AG04450 (cell line): Measurements from ENCODE around the gene POLR2J. TPM values are rescaled to one million over a fixed set of nuclear protein-coding genes. Genes with fewer than 3 reads are reported as not detected.
"Not testable (repeated sequence)": the region's sequence is repeated elsewhere in the genome, so short reads cannot be mapped to it uniquely, and the experiment has no call there.

Experiments used
- CTCF ChIA-PET: fragments of 300-600, 350-600 bp; formaldehyde crosslinking; extraction: SDS; loops from one replicate; lab custom pipeline; 2022; ENCODE audit warnings: antibody characterized with exemption, inconsistent platforms; lab: Charles Lee
- POLR2A ChIA-PET: fragments of 350-600 bp; formaldehyde crosslinking; extraction: SDS; loops from one replicate; lab custom pipeline; 2021; ENCODE audit warnings: antibody characterized with exemption, inconsistent platforms; lab: Yijun Ruan, JAX
- DNase-seq: peaks from one replicate; pipeline ENCODE4 v3.0.0-alpha.2; 2011; ENCODE audit warnings: low read depth, low spot score
- H3K27ac ChIP-seq: one replicate; pipeline ENCODE4 v1.5.1; 2012; ENCODE audit warnings: low read depth, low read length, control low read depth
- H3K27me3 ChIP-seq: one replicate; pipeline ENCODE4 v1.6.0; 2012; ENCODE audit warnings: low read length; ENCODE audit not compliant: control insufficient read depth, insufficient read depth
- H3K4me3 ChIP-seq: 2 replicates; pipeline ENCODE4 v1.5.1; 2011; ENCODE audit warnings: mild to moderate bottlenecking, low read depth, low read length, control low read depth
- H3K9me3 ChIP-seq: 2 replicates; pipeline ENCODE4 v1.5.1; 2012; ENCODE audit warnings: low read length; ENCODE audit not compliant: control insufficient read depth, insufficient read depth
- polyA plus RNA-seq: library from polyadenylated mRNA; depleted of rRNA; stranded (reverse); fragments of >200 nt; gene quantifications from 2 replicates; pipeline ENCODE4 v1.2.3, GENCODE V29; 2011

Gene POLR2J
- polyA plus RNA-seq, 1 experiment: 55.3 TPM

- H3K27ac ChIP-seq, CTCF ChIA-PET, H3K27me3 ChIP-seq, H3K9me3 ChIP-seq, POLR2A ChIA-PET: not testable (repeated sequence)
- peak; percentile 52 for DNase-seq
- peak overlapping the region; percentile 50 for H3K4me3 ChIP-seq
Measured at GRCh38 chr7:102512642-102513221, 34.0 kb upstream of the POLR2J start.

- H3K27ac ChIP-seq, H3K4me3 ChIP-seq, H3K9me3 ChIP-seq, H3K27me3 ChIP-seq, DNase-seq, CTCF ChIA-PET, POLR2A ChIA-PET: not testable (repeated sequence)
Measured at GRCh38 chr7:102511860-102512522, 33.3 kb upstream of the POLR2J start.

DNA sequence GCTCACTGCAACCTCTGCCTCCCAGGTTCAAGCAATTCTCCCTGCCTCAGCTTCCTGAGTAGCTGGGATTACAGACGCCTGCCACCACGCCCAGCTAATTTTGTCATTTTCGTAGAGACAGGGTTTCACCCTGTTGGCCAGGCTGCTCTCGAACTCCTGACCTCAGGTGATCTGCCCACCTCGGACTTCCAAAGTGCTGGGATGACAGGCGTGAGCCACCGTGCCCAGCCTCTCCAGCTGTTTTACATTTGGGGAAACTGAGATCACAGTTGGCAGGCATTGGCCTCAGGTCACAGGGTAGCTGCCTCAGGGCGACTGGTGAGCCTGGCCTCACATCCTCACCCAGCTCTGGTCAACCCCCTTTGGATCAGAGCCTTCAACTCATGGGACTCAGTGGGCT lies 31.9 kb upstream of the POLR2J start:
- DNase-seq, CTCF ChIA-PET, POLR2A ChIA-PET, H3K9me3 ChIP-seq, H3K4me3 ChIP-seq, H3K27me3 ChIP-seq, H3K27ac ChIP-seq: not testable (repeated sequence)

DNA sequence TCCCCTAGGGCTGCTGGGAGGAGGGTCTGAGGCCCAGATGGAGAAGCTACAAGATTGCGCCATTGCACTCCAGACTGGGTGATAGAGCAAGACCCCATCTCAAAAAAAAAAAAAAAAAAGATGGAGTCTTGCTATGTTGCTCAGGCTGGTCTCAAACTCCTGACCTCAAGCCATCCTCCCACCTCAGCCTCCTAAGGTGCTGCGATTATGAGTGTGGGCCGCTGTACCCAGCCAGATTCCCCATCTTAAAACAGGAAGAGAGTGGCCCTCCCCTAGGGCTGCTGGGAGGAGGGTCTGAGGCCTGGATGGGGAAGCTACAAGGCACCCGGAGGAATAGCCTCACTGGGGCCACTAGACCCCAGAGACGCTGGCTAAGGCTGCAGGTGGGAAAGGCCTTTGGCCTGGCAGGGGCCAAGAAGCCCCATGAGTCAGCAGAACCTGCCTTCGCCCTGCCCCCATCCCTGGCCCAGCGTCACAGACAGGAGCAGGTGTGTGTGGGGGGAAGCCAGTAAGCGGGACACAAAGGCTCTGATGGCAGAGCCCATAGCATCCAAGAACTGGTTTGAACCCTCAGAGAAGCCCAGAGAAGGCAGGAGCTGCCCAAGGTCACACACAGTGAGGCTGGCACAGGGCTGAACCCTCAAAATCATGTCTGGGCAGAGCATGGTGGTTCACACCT lies 28.8 kb upstream of the POLR2J start:
- CTCF ChIA-PET, POLR2A ChIA-PET, H3K27me3 ChIP-seq, H3K4me3 ChIP-seq, H3K9me3 ChIP-seq, H3K27ac ChIP-seq, DNase-seq: not testable (repeated sequence)

DNA sequence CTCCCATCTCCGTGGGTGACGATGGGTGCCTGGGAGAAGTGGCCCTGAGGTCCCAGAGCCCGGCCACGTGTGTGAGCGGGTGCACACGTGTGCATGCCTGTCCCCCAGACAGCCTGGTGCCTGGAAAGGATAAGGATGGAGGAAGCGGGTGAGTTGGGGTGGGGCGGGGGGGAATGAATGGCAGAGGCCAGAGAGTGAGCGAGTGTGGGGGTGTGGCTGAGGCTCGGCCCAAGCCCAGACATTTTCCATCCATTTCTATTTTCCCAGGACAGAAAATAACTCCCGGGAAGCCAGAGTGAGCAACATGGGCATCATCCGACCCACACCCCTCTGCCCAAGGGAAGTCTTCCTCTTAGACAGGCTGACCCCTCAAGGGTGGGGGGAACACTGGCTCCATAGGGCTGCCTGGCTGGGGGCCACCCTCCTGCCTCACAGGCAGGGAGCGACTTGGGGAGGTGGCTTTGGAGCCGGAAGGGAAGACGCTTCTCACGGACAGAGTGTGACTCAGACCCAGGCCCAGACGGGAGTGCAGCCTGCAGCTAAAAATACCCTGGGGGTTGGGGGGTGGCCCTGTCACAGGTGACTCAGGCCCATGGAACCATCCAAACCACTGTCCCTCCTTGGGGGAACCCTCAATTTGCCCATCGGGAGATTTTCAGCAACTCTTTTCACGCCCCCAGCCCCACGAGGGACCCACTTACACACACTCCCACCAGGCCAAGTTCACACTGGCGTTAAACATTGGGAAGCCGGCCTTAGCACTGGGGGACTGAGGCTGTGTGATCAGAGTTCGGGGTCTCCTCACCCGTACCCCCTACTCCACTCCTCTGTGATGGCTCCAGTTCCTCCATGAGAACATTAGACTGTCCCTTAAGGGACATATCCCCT lies 26.8 kb upstream of the POLR2J start:
- POLR2A ChIA-PET, H3K27ac ChIP-seq, H3K27me3 ChIP-seq, CTCF ChIA-PET, DNase-seq, H3K4me3 ChIP-seq, H3K9me3 ChIP-seq: not testable (repeated sequence)

GRCh38 chr7:102503141-102503540 lies 24.4 kb upstream of the POLR2J start:
- H3K27ac ChIP-seq, H3K4me3 ChIP-seq, H3K27me3 ChIP-seq, CTCF ChIA-PET, H3K9me3 ChIP-seq, DNase-seq, POLR2A ChIA-PET: not testable (repeated sequence)

DNA sequence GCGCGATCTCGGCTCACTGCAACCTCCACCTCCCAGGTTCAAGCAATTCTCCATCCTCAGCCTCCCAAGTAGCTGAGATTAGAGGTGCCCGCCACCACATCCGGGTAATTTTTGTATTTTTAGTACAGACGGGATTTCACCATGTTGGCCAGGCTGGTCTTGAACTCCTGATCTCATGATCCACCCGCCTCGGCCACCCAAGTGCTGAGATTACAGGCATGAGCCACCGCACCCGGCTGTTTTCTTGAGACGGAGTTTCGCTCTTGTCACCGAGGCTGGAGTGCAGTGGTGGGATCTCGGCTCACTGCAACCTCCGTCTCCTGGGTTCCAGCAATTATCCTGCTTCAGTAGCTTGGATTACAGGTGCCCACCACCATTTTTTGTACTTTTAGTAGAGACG lies 19.6 kb upstream of the POLR2J start:
- POLR2A ChIA-PET: not testable (repeated sequence)

GRCh38 chr7:102497308-102497707 lies 18.6 kb upstream of the POLR2J start:
- H3K4me3 ChIP-seq, H3K9me3 ChIP-seq, DNase-seq, CTCF ChIA-PET, POLR2A ChIA-PET, H3K27me3 ChIP-seq, H3K27ac ChIP-seq: not testable (repeated sequence)

More for the DNA sequence above, 19.6 kb upstream of the POLR2J start:
- CTCF ChIA-PET, DNase-seq, H3K27ac ChIP-seq, H3K4me3 ChIP-seq, H3K27me3 ChIP-seq, H3K9me3 ChIP-seq: not testable (repeated sequence)

DNA sequence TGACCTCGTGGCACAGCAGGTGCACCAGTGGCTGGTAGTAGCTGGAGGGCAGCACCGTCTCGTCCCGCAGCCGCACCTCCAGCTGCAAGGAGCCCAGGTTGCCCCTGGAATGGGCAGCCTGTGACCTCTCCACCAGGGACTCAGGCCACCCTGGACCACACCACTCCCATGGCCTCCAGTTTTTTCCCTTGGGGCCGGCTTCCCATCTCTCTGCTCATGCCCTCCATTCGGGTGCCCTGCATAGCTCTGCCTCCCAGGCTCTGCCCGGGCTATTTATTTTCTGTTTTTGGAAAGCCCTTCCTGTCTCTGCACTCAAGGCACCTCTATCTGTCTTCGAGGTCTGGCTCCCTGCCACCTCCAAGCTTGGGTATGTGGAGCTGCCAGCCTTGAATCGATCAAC lies 18.1 kb upstream of the POLR2J start:
- POLR2A ChIA-PET, H3K27me3 ChIP-seq, CTCF ChIA-PET: not testable (repeated sequence)

DNA sequence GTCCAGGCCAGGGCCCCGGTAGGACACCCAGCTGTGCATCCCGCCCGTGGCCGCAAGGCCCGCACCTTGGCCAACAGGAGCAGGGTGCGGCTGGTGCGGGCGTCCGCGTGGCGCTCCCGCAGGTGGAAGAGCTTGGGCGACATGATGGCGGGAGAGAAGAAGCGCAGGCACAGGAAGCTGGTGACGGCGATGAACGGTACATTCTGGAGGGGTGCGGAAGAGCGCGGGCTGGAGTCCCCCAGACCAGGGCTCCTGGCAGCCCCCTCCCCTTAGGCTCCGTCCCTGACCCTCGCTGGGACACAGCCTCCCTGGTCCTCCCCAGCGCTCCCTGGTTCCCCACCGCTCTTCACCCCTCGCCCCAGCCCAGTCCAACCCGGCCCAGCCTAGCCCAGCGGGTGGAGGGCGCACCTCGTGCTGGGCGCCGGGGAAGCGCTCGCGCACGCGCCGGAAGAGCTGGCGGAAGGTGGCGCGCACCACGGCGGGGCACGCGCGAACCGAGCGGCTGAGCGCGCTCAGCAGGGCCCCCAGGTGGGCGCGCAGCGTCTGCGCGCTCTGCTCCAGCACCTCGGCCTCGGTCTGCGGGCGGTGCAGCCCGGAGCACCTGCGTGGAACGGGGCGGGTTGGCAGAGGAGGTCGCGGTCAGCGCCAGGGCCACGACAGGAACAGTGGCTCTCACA lies 15.9 kb upstream of the POLR2J start:
- H3K27me3 ChIP-seq, CTCF ChIA-PET, H3K27ac ChIP-seq, H3K4me3 ChIP-seq, H3K9me3 ChIP-seq, DNase-seq, POLR2A ChIA-PET: not testable (repeated sequence)

More for the DNA sequence above, 18.1 kb upstream of the POLR2J start:
- not testable (repeated sequence) for H3K9me3 ChIP-seq, H3K27ac ChIP-seq, H3K4me3 ChIP-seq, DNase-seq

- H3K27ac ChIP-seq, POLR2A ChIA-PET, H3K4me3 ChIP-seq, H3K27me3 ChIP-seq, H3K9me3 ChIP-seq, CTCF ChIA-PET, DNase-seq: not testable (repeated sequence)
Measured at GRCh38 chr7:102494026-102494425, 15.3 kb upstream of the POLR2J start.
